ENCODE measurements around the gene AFAP1.

Gene AFAP1

GRCh38 chr4:7741946-7742806 lies 197.5 kb downstream of the AFAP1 start:
- H3K27me3 ChIP-seq, result peaks cover 0 to 9% (median 0%) of the 10 kb centered on the region in 11 experiments; a peak in 2 of 22 replicates
- no peaks in the 10 kb centered on the region for H3K9me3 ChIP-seq (replicated peaks in 1 of 11)
- no peak overlapping the region for H3K9ac ChIP-seq
- H3K4me1 ChIP-seq, result peaks cover 46 to 62% (median 56%) of the 10 kb centered on the region in 10 experiments
- H3K4me3 ChIP-seq, result no peak overlapping the region
- TF ChIP-seq Cebpa-rat (IDR thresholded peaks at IDR 0.05), result no peak
- no peak overlapping the region for H3K27ac ChIP-seq
- peaks cover 0 to 20% (median 0%) of the 10 kb centered on the region in 11 experiments; a peak in 5 of 22 replicates for H4K20me1 ChIP-seq
- H3K36me3 ChIP-seq, result no peaks in the 10 kb centered on the region
- peak overlapping the region in 3 of 11 experiments; percentile 77 to 97 (median 95); a peak in 5 of 22 replicates for H3K4me2 ChIP-seq

- Histone ChIP-seq H3K9me3 (replicated peaks in 1 of 11) (no peaks in the 10 kb centered on the region), H3K27me3 (peaks cover 0 to 13% (median 0%) of the 10 kb centered on the region in 11 experiments; a peak in 4 of 22 replicates)
These were observed 198.7 kb downstream of the AFAP1 start for GRCh38 chr4:7740866-7741525.

GRCh38 chr4:7739918-7740865 lies 199.5 kb downstream of the AFAP1 start:
- H3K4me1 ChIP-seq, result peaks cover 34 to 72% (median 63%) of the 10 kb centered on the region in 10 experiments
- peak overlapping the region in 4 of 11 experiments; percentile 1 to 49 (median 26); a peak in 5 of 22 replicates for H3K4me2 ChIP-seq
- no peak overlapping the region for H3K9ac ChIP-seq
- no peak overlapping the region for H3K4me3 ChIP-seq
- peaks cover 0 to 32% (median 0%) of the 10 kb centered on the region in 11 experiments; a peak in 7 of 22 replicates for H4K20me1 ChIP-seq
- H3K36me3 ChIP-seq, result no peaks in the 10 kb centered on the region
- no peaks in the 10 kb centered on the region for H3K9me3 ChIP-seq (replicated peaks in 1 of 11)
- peaks cover 0 to 21% (median 0%) of the 10 kb centered on the region in 11 experiments; a peak in 5 of 22 replicates for H3K27me3 ChIP-seq
- no peak overlapping the region for H3K27ac ChIP-seq
- no peak for TF ChIP-seq Cebpa-rat (IDR thresholded peaks at IDR 0.05)

More at GRCh38 chr4:7740866-7741525, 198.7 kb downstream of the AFAP1 start:
- no peak overlapping the region for H3K4me2 ChIP-seq
- no peak overlapping the region for H3K9ac ChIP-seq
- no peak for TF ChIP-seq Cebpa-rat (IDR thresholded peaks at IDR 0.05)
- peaks cover 0 to 24% (median 0%) of the 10 kb centered on the region in 11 experiments; a peak in 7 of 22 replicates for H4K20me1 ChIP-seq
- H3K4me3 ChIP-seq, result no peak overlapping the region
- H3K27ac ChIP-seq, result no peak overlapping the region
- H3K4me1 ChIP-seq, result peaks cover 42 to 68% (median 63%) of the 10 kb centered on the region in 10 experiments
- H3K36me3 ChIP-seq, result no peaks in the 10 kb centered on the region

GRCh38 chr4:7739077-7739917 lies 200.4 kb downstream of the AFAP1 start:
- Histone ChIP-seq H3K9ac (no peak overlapping the region), H3K4me2 (peak overlapping the region in 7 of 11 experiments; percentile 11 to 59 (median 36); a peak in 8 of 22 replicates), H3K4me3 (no peak overlapping the region), H3K9me3 (replicated peaks in 1 of 11) (no peaks in the 10 kb centered on the region), H3K27me3 (peaks cover 0 to 25% (median 0%) of the 10 kb centered on the region in 11 experiments; a peak in 5 of 22 replicates), H3K36me3 (no peaks in the 10 kb centered on the region), H3K4me1 (peaks cover 25 to 69% (median 59%) of the 10 kb centered on the region in 10 experiments), H4K20me1 (peaks cover 0 to 36% (median 0%) of the 10 kb centered on the region in 11 experiments; a peak in 7 of 22 replicates), H3K27ac (no peak overlapping the region)
- TF ChIP-seq Cebpa-rat (IDR thresholded peaks at IDR 0.05), result no peak

GRCh38 chr4:7738458-7739076 lies 201.1 kb downstream of the AFAP1 start:
- no peak for TF ChIP-seq Cebpa-rat (IDR thresholded peaks at IDR 0.05)
- Histone ChIP-seq H3K9ac (peak overlapping the region in 2 of 11 experiments; percentile 9 to 33; a peak in 1 of 22 replicates), H3K4me1 (peaks cover 18 to 61% (median 52%) of the 10 kb centered on the region in 10 experiments), H3K36me3 (no peaks in the 10 kb centered on the region), H3K27ac (peak overlapping the region in 1 of 11 experiments; percentile 16; a peak in 1 of 22 replicates), H4K20me1 (peaks cover 0 to 39% (median 0%) of the 10 kb centered on the region in 11 experiments; a peak in 7 of 22 replicates), H3K4me3 (no peak overlapping the region), H3K4me2 (peak overlapping the region in 8 of 11 experiments; percentile 11 to 59 (median 34); a peak in 11 of 22 replicates), H3K27me3 (peaks cover 0 to 25% (median 0%) of the 10 kb centered on the region in 11 experiments; a peak in 5 of 22 replicates), H3K9me3 (replicated peaks in 1 of 11) (no peaks in the 10 kb centered on the region)

- H3K4me3 ChIP-seq, result no peak overlapping the region
- H3K4me2 ChIP-seq, result peak overlapping the region in 8 of 11 experiments; percentile 11 to 59 (median 34); a peak in 12 of 22 replicates
- no peaks in the 10 kb centered on the region for H3K36me3 ChIP-seq
- TF ChIP-seq Cebpa-rat (IDR thresholded peaks at IDR 0.05), result no peak
- peaks cover 0 to 25% (median 0%) of the 10 kb centered on the region in 11 experiments; a peak in 5 of 22 replicates for H3K27me3 ChIP-seq
- H3K9me3 ChIP-seq (replicated peaks in 1 of 11), result no peaks in the 10 kb centered on the region
- H3K9ac ChIP-seq, result peak overlapping the region in 2 of 11 experiments; percentile 9 to 33; a peak in 1 of 22 replicates
- peak overlapping the region in 1 of 11 experiments; percentile 16; a peak in 1 of 22 replicates for H3K27ac ChIP-seq
- peaks cover 11 to 56% (median 45%) of the 10 kb centered on the region in 10 experiments for H3K4me1 ChIP-seq
- peaks cover 0 to 44% (median 0%) of the 10 kb centered on the region in 11 experiments; a peak in 7 of 22 replicates for H4K20me1 ChIP-seq
These were observed 201.8 kb downstream of the AFAP1 start for GRCh38 chr4:7737752-7738457.

Measured in BLaER1 treated with 17β-estradiol and CSF1 and Interleukin-3, amounts not matched to agents 10 nM and 100 nM (cell line).